IMR-90 (cell line): ENCODE results near the gene CACNA2D1.

Experiments
- BHLHE40 ChIP-seq: fragments of 150-350 bp; IDR thresholded peaks from 2 replicates; pipeline ENCODE4 v1.6.1; 2016; ENCODE audit warnings: mild to moderate bottlenecking, low read depth, low read length
- CEBPB ChIP-seq: IDR thresholded peaks from 2 replicates; pipeline ENCODE4 v1.6.1; 2012; ENCODE audit warnings: low read depth, low read length, improper control_type of control experiment
- CHD1 ChIP-seq: IDR thresholded peaks from 2 replicates; pipeline ENCODE4 v1.6.1; 2012; ENCODE audit warnings: low read depth, low read length, improper control_type of control experiment
- CTCF ChIP-seq: conservative IDR thresholded peaks from 2 replicates; pipeline ENCODE4 v1.5.1; 2012; ENCODE audit warnings: mild to moderate bottlenecking, low read depth, low read length, improper control_type of control experiment
- ELK1 ChIP-seq: fragments of 150-350 bp; IDR thresholded peaks from 2 replicates; pipeline ENCODE4 v1.6.1; 2016; ENCODE audit warnings: low read depth, mild to moderate bottlenecking, low read length, moderate library complexity, borderline replicate concordance
- FOS ChIP-seq: fragments of 150-350 bp; IDR thresholded peaks from 2 replicates; pipeline ENCODE4 v1.6.1; 2016; ENCODE audit warnings: low read depth, low read length
- MAFK ChIP-seq: IDR thresholded peaks from 2 replicates; pipeline ENCODE4 v1.6.1; 2012; ENCODE audit warnings: low read depth, low read length, improper control_type of control experiment
- MXI1 ChIP-seq: IDR thresholded peaks from 2 replicates; pipeline ENCODE4 v1.6.1; 2012; ENCODE audit warnings: low read depth, mild to moderate bottlenecking, low read length, moderate library complexity, borderline replicate concordance
- NFE2L2 ChIP-seq: fragments of 150-350 bp; IDR thresholded peaks from 2 replicates; pipeline ENCODE4 v1.6.1; 2016; ENCODE audit warnings: low read depth, mild to moderate bottlenecking, low read length
- POLR2A ChIP-seq: IDR thresholded peaks from 2 replicates; pipeline ENCODE4 v1.6.1; 2012; ENCODE audit warnings: mild to moderate bottlenecking, low read depth, low read length
- RAD21 ChIP-seq: IDR thresholded peaks from 2 replicates; pipeline ENCODE4 v1.6.1; 2012; ENCODE audit warnings: low read length, improper control_type of control experiment
- RCOR1 ChIP-seq: IDR thresholded peaks from 2 replicates; pipeline ENCODE4 v1.6.1; 2012; ENCODE audit warnings: mild to moderate bottlenecking, low read length, improper control_type of control experiment; ENCODE audit not compliant: insufficient replicate concordance
- RFX5 ChIP-seq: IDR thresholded peaks from 2 replicates; pipeline ENCODE4 v1.8.0; 2012; ENCODE audit warnings: low read depth, mild to moderate bottlenecking, low read length, moderate library complexity
- SMC3 ChIP-seq: fragments of 150-350 bp; IDR thresholded peaks from 2 replicates; pipeline ENCODE4 v1.6.1; 2016; ENCODE audit warnings: low read depth, mild to moderate bottlenecking, antibody characterized with exemption, low read length, moderate library complexity

- TF ChIP-seq POLR2A = no peak
- no peak for TF ChIP-seq CTCF
- TF ChIP-seq RAD21 = no peak
- no peak for TF ChIP-seq SMC3
- no peak for TF ChIP-seq MXI1
- TF ChIP-seq CEBPB = no peak
- no peak for TF ChIP-seq BHLHE40
- TF ChIP-seq RFX5 = no peak
- TF ChIP-seq NFE2L2 = no peak
- no peak for TF ChIP-seq MAFK
- no peak for TF ChIP-seq FOS
- no peak for TF ChIP-seq CHD1
- no peak for TF ChIP-seq RCOR1
- no peak for TF ChIP-seq ELK1
These were observed 312.4 kb downstream of the CACNA2D1 start for GRCh38 chr7:82131215-82131614.
